Nucleus accumbens (tissue), 56 donors: ENCODE measurements around the gene APEH.

ENCODE experiments used
- DNase-seq, 56 donors: peaks; one replicate each; lab custom pipeline; 2025; lab: John Stamatoyannopoulos, UW

APEH gene

DNA sequence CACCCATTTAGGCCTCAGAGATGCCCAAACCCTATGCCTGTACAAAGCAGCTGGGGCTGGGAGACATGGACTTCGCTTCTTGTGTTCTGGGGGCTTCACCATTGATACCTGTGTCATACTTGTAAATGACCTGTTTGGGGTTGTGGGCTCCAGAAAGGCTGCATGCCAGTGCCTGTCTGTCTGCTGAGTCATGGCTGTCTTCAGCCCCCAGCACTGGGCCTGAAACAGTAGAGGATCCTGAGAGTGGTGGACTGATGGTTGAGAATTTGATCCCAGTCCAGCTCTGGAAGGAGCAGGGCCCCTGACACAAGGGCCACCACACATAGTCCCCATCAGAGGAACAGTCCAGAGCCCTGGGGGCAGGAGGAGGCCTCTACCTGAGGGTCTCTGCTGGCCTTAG lies 24.6 kb upstream of the APEH start:
- DNase-seq: no peak

DNA sequence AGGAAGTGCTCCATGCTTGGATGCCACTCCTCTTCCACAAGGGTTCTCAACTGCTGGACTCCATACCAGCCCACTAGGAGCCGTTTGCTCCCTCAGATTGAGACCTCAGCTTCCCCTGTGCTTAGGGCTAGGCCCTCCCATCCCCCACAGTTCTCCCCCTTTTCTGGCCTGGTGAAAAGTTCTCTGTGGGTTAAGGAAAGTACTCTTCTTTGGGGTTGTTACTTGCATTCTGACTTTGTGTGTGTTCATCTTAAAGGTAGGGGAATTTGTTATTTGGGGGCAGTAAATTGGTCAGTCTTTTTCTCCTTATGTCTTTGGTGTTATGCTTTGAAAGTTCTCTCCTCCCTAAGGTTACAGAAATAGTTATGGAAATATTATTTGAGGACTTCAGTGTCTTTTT lies 24.0 kb upstream of the APEH start:
- no peak for DNase-seq

DNA sequence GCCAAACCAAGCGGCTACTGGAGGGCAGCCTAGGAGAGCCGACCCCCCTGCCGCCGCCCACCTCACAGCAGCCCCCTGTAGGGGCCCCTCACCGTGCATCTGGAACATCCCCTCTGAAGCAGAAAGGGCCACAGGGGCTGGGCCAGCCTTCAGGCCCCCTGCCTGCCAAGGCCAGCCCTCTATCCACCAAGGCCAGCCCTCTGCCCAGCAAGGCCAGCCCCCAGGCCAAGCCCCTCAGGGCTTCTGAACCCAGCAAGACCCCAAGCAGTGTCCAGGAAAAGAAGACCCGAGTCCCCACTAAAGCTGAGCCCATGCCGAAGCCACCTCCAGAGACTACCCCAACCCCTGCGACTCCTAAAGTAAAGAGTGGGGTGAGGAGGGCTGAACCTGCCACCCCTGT lies 23.5 kb upstream of the APEH start:
- no peak for DNase-seq

- DNase-seq: no peak
These were observed 21.8 kb upstream of the APEH start for GRCh38 chr3:49652218-49652902.

DNA sequence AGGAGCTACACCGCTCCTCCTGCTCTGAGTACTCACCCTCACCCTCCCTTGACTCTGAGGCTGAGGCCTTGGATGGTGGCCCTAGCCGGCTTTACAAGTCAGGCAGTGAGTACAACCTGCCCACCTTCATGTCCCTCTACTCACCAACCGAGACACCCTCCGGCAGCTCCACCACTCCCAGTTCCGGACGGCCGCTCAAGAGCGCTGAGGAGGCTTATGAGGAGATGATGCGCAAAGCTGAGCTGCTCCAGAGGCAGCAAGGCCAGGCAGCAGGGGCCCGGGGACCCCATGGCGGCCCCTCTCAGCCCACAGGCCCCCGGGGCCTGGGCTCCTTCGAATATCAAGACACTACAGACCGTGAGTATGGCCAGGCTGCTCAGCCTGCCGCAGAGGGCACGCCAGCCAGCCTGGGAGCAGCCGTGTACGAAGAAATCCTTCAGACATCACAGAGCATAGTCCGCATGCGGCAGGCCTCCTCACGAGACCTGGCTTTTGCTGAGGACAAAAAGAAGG lies 21.2 kb upstream of the APEH start:
- no peak for DNase-seq

GRCh38 chr3:49653621-49654020 lies 20.5 kb upstream of the APEH start:
- DNase-seq: no peak

DNA sequence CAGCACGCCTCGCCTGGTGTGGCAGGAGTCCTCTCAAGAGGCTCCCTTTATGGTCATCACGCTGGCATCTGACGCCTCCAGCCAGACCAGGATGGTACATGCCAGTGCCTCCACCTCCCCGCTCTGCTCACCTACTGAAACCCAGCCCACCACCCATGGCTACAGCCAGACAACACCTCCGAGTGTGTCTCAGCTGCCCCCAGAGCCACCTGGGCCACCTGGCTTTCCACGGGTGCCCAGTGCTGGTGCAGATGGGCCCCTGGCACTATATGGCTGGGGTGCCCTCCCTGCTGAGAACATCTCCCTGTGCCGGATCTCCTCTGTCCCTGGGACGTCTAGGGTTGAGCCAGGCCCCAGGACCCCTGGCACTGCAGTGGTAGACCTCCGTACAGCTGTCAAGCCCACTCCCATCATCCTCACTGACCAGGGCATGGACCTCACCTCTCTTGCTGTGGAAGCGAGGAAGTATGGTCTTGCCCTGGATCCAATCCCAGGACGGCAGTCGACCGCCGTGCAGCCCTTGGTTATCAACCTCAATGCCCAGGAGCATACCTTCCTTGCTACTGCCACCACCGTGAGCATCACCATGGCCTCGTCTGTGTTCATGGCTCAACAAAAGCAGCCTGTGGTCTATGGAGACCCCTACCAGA lies 19.9 kb upstream of the APEH start:
- no peak for DNase-seq

- DNase-seq: no peak
These were observed 19.1 kb upstream of the APEH start for GRCh38 chr3:49654955-49655556.

DNA sequence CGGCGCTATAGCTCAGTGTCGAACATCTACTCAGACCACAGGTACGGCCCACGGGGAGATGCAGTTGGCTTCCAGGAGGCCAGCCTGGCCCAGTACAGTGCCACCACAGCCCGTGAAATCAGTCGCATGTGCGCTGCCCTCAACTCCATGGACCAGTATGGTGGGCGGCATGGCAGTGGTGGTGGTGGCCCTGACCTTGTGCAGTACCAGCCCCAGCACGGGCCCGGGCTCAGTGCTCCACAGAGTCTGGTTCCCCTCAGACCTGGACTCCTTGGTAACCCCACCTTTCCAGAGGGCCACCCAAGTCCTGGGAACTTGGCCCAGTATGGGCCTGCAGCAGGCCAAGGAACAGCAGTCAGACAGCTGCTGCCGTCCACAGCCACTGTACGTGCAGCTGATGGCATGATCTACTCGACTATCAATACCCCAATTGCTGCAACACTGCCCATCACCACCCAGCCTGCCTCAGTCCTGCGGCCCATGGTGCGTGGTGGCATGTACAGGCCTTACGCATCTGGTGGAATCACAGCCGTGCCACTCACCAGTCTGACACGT lies 18.3 kb upstream of the APEH start:
- no peak for DNase-seq

DNA sequence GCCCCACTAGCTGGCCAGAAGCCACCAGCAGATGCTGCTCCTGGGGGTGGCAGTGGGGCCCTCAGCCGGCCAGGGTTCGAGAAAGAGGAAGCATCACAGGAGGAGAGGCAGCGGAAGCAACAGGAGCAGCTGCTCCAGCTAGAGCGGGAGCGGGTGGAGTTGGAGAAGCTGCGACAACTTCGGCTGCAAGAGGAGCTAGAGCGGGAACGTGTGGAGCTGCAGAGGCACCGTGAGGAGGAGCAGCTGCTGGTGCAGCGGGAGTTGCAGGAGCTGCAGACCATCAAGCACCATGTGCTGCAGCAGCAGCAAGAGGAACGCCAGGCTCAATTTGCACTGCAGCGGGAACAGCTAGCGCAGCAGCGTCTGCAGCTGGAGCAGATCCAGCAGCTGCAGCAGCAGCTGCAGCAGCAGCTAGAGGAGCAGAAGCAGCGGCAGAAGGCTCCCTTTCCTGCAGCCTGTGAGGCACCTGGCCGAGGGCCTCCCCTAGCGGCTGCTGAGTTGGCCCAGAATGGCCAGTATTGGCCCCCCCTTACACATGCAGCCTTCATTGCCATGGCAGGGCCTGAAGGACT lies 17.5 kb upstream of the APEH start:
- DNase-seq: no peak

DNA sequence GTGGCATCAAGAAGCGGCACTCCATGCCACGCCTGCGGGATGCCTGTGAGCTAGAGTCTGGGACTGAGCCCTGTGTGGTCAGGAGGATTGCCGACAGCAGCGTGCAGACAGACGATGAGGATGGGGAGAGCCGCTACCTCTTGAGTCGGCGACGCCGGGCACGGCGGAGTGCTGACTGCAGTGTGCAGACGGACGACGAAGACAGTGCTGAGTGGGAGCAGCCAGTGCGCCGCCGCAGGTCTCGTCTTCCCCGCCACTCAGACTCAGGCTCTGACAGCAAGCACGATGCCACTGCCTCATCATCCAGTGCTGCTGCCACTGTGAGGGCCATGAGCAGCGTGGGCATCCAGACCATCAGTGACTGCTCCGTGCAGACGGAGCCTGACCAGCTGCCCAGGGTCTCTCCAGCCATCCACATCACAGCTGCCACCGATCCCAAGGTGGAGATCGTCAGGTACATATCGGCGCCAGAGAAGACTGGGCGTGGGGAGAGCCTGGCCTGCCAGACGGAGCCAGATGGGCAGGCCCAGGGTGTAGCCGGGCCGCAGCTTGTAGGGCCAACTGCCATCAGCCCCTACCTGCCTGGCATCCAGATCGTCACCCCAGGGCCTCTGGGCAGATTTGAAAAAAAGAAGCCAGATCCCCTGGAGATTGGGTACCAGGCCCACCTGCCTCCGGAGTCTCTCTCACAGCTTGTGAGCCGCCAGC lies 16.8 kb upstream of the APEH start:
- DNase-seq: no peak

DNA sequence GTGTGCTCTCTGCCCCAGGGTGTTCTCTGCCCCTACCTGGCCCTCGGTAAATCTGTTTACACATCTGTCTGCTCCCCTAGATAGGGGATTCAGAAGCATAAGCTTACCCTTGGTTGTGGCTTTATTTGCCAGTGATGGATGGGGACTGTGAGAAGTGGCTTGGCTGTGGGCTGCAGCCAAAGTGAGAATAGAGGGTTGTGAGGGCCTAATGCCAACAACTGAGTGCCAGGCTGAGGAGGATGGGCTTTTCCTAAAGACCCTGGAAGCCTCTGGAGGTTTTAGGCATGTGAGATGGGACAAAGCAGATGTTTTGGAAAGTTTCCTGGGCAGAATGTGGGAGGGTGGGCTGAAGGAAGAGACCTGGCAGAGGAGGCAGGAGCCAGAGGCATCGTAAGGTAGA lies 15.4 kb upstream of the APEH start:
- no peak for DNase-seq

DNA sequence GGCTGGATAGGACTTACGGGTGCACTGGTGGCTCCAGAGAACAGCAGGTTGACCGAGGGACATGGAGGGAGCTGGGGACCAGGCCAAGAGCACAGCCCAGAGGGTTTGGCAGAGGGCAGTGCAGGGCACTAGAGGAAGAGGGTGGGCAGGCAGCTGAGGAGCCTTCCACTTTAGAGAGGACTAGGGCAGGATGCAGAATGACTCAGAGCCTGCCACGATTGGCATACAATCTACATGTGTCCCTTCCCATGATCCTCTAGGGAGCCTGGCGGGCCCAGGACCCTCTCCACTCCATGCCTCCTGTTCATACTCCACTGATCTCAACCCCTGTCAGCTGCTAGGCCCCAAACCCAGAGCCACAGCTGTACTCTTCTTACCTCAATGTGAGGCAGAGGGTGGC lies 14.4 kb upstream of the APEH start:
- DNase-seq: no peak

- no peak for DNase-seq
These were observed 12.9 kb upstream of the APEH start for GRCh38 chr3:49661281-49661680.

DNA sequence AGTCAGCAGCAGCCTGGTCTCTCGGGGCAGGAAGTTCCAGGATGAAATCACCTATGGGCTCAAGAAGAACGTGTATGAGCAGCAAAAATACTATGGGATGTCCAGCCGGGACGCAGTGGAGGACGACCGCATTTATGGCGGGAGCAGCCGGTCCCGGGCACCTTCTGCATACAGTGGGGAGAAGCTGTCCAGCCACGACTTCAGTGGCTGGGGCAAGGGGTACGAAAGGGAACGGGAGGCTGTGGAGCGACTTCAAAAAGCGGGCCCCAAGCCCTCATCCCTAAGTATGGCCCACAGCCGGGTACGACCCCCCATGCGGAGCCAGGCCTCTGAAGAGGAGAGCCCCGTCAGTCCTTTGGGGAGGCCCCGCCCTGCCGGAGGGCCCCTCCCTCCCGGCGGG lies 12.1 kb upstream of the APEH start:
- DNase-seq: no peak

DNA sequence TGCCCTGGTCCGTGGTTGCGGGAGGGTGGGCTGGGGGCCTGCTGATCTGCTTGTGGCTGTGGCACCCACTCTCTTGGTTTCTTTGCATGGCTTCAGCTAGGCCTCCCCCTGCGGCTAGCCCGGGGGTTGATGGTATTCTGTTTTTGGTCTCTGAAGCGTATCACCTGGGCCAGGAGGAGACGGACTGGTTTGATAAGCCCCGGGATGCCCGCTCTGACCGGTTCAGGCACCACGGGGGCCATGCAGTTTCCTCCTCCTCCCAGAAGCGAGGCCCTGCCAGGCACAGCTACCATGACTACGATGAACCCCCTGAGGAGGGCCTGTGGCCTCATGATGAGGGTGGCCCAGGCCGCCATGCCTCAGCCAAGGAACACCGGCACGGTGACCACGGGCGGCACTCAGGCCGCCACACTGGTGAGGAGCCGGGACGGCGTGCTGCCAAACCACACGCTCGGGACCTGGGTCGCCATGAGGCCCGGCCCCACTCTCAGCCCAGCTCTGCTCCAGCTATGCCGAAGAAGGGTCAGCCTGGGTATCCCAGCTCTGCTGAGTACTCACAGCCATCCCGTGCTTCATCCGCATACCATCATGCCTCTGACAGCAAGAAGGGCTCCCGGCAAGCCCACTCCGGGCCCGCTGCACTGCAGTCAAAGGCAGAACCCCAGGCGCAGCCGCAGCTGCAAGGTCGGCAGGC lies 11.3 kb upstream of the APEH start:
- no peak for DNase-seq

DNA sequence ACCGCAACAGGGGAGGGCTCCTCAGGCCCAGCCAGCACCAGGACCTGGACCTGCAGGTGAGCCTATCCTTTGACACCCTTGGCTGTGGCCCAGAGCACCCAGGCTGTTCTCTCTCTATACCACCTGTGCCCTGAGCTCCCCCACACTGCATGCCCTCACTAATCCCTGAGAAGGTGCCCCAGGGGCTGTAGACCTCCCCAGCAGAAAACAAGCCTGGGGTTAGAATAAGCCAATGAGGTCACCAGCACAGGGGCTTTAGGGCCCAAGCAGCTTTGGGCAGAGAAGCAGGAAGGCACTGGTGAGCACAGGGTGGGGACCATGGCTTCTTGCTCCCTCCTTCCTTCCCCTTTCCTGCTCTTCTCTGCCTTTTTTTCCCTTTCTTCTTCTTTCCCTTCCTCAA lies 10.3 kb upstream of the APEH start:
- no peak for DNase-seq

- DNase-seq: no peak
These were observed 9.9 kb upstream of the APEH start for GRCh38 chr3:49664300-49664699.

DNA sequence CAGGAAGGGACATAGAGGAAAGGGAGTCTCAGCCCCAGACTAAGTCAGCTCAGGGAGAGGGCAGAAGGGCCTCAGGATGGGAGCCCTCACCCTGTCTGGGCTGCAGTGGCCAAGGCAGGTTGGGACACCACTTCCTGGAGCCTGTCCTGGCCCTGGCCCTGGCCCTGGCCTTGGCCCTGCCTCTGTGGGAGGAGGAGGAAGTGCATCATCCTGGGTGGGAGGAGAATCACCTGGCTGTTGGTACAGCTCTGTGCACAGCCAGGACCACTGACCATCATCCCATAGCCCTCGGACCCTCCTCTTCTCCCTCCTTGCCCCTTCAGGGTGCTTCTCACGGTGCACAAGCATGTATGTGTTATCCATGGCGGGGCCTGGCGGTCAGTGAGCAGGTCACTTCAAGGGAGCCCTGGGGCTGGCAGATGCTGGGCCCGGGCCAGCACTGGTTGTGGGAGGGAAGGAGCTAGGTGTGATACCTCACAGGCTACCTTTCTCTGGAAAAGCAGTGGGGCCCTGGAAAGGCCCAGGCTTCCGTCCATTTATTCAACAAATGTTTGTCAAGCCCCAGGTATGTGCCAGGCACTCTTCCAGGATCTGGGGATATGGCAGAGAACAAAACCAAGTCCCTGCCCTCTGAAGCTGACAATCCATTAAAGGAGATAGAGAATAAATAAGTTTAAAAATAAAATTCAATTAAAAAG lies 8.2 kb upstream of the APEH start:
- DNase-seq: no peak

DNA sequence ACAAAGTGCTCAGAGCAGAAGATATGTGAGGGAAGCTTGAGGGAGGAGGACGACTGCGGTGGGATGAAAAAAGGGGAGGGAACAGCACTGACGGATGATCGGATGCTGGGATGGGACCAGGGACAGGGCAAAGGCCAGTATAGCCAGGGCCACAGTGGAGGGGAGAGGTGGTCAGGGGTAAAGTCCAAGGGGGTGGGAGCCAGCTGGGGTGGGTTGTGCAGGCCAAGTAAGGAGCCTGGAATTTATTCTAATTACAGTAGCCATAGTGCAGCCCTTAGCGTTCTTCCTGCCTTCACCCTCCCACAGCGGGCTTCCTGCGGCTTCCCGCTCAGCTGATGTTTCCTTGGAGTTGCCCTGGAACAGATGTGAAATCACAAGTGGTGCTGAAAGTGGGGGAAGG lies 7.6 kb upstream of the APEH start:
- no peak for DNase-seq
